ENCODE results near the gene PDE3B. TPM values are rescaled to one million over a fixed set of nuclear protein-coding genes. Genes with fewer than 3 reads are reported as not detected.

The PDE3B gene
- total and polyA plus RNA-seq, 2 of the 4 experiments (the other 2 are of a cell fraction), result 0.21 to 1.3 TPM

- H4K5ac ChIP-seq (ENCODE audit: low read depth, low read length), result no peak overlapping the region
- H3K4ac ChIP-seq (ENCODE audit: low read depth, low read length), result no peak overlapping the region
- H3K56ac ChIP-seq (ENCODE audit: extremely low read depth, insufficient read depth, low read length), result no peak overlapping the region
- H2BK20ac ChIP-seq (ENCODE audit: low read depth, low read length), result no peak overlapping the region
- H2BK5ac ChIP-seq (ENCODE audit: low read depth, low read length, poor library complexity, severe bottlenecking), result no peak overlapping the region
- no peak overlapping the region for H3K4me3 ChIP-seq (ENCODE audit: insufficient read depth, low read depth, low read length)
- no peak overlapping the region for H4K8ac ChIP-seq (ENCODE audit: low read depth in 2 of 2, low read length in 2 of 2)
- intact Hi-C loops (cut with micrococcal nuclease), result no loop called here
- TF ChIP-seq SMC3 (IDR thresholded peaks at IDR 0.05; ENCODE audit: low read depth, low read length), result no peak
- no peak overlapping the region for H2BK120ac ChIP-seq (ENCODE audit: low read depth, low read length)
- H3K18ac ChIP-seq (ENCODE audit: low read depth, low read length), result no peak overlapping the region
- H3K4me1 ChIP-seq (ENCODE audit: control insufficient read depth, insufficient read depth, low read length), result no peaks in the 10 kb centered on the region
- dilution Hi-C loops (cut with HindIII; ENCODE audit: low sequenced_read_pairs, unreplicated experiment), result no loop called here
- H2AK9ac ChIP-seq (replicated peaks; ENCODE audit: low read depth, low read length, poor library complexity), result no peak overlapping the region
- DNase-seq (peak; percentile 3), ATAC-seq (ENCODE audit: low read depth) (no peak)
- ChIA-PET CTCF (no interaction called here), POLR2A (ENCODE audit: unreplicated experiment) (no interaction called here)
- no peaks in the 10 kb centered on the region for H3K36me3 ChIP-seq (ENCODE audit: control insufficient read depth, insufficient read depth, low read length)
- H3K4me2 ChIP-seq (ENCODE audit: low read depth, low read length), result no peak overlapping the region
- no peak overlapping the region for H4K91ac ChIP-seq (ENCODE audit: insufficient read depth, low read depth, low read length)
- no CpG with 5 or more reads among the region's 6 CpGs for WGBS, 2 experiments (ENCODE audit: extremely low coverage in 2 of 2, insufficient read length in 1 of 2)
- no peak overlapping the region for H2BK15ac ChIP-seq (ENCODE audit: low read depth, low read length)
- H4K20me1 ChIP-seq (ENCODE audit: insufficient read depth, low read length), result no peaks in the 10 kb centered on the region
- BruUV-seq (replicated peaks), result no TSS peak
- H3K27me3 ChIP-seq (ENCODE audit: control insufficient read depth, insufficient read depth, low read length), result no peaks in the 10 kb centered on the region
- H3K23ac ChIP-seq (ENCODE audit: low read depth, low read length), result no peak overlapping the region
- H3K79me1 ChIP-seq (ENCODE audit: low read depth in 1 of 2, low read length in 2 of 2), result no peaks in the 10 kb centered on the region
- H2AFZ ChIP-seq (replicated peaks; ENCODE audit: low read length, poor library complexity), result no peak overlapping the region
- H3K14ac ChIP-seq (replicated peaks; ENCODE audit: low read depth, low read length), result no peak overlapping the region
- no peak overlapping the region for H2AK5ac ChIP-seq (ENCODE audit: low read depth, low read length)
- H3K9me3 ChIP-seq (ENCODE audit: control insufficient read depth, insufficient read depth, low read length), result no peaks in the 10 kb centered on the region
- H3K27ac ChIP-seq (ENCODE audit: insufficient read depth, low read length), result no peak overlapping the region
- no peaks in the 10 kb centered on the region for H3K9me1 ChIP-seq (ENCODE audit: insufficient read depth, low read length)
- in situ Hi-C loops (cut with MboI; ENCODE audit: low sequenced_read_pairs), result no loop called here
- H3K9ac ChIP-seq (ENCODE audit: low read depth, low read length), result no peak overlapping the region
Measured at GRCh38 chr11:14764579-14765527, 121.2 kb downstream of the PDE3B start.

Data from IMR-90 (cell line).